Adipocyte (in vitro differentiated cells): ENCODE results near the gene IL1RAPL1.

Experiments used
- DNase-seq: peaks from one replicate; pipeline ENCODE4 v3.0.0-alpha.2; 2015; ENCODE audit warnings: low read depth
- H3K27me3 ChIP-seq: replicated peaks from 2 replicates; pipeline ENCODE4 v1.7.0; 2013; ENCODE audit warnings: mild to moderate bottlenecking, low read length, moderate library complexity; ENCODE audit not compliant: control insufficient read depth, insufficient read depth
- H3K36me3 ChIP-seq: 2 replicates; pipeline ENCODE4 v1.7.0; 2013; ENCODE audit warnings: low read length, mild to moderate bottlenecking, moderate library complexity; ENCODE audit not compliant: control insufficient read depth, insufficient read depth, severe bottlenecking
- H3K4me1 ChIP-seq: 2 replicates; pipeline ENCODE4 v1.7.0; 2013; ENCODE audit warnings: mild to moderate bottlenecking, low read length, moderate library complexity; ENCODE audit not compliant: control insufficient read depth, insufficient read depth
- H3K4me3 ChIP-seq: 2 replicates; pipeline ENCODE4 v1.7.0; 2013; ENCODE audit warnings: mild to moderate bottlenecking, low read length, moderate library complexity
- H3K9ac ChIP-seq: 2 replicates; pipeline ENCODE4 v1.7.0; 2013; ENCODE audit warnings: mild to moderate bottlenecking, low read length, moderate library complexity
- H3K9me3 ChIP-seq: 2 replicates; pipeline ENCODE4 v1.7.0; 2013; ENCODE audit warnings: mild to moderate bottlenecking, low read length, moderate library complexity; ENCODE audit not compliant: control insufficient read depth

The IL1RAPL1 gene

GRCh38 chrX:29842552-29842951 lies 1255.3 kb downstream of the IL1RAPL1 start:
- Histone ChIP-seq H3K4me1 (no peaks in the 10 kb centered on the region), H3K9ac (no peak overlapping the region), H3K36me3 (no peaks in the 10 kb centered on the region), H3K9me3 (peaks cover 6% of the 10 kb centered on the region), H3K27me3 (no peaks in the 10 kb centered on the region), H3K4me3 (no peak overlapping the region)
- no peak for DNase-seq

- no peaks in the 10 kb centered on the region for H3K9me3 ChIP-seq
- H3K9ac ChIP-seq, result no peak overlapping the region
- H3K4me1 ChIP-seq, result peaks cover 15% of the 10 kb centered on the region
- peaks cover 10% of the 10 kb centered on the region for H3K27me3 ChIP-seq
- no peak overlapping the region for H3K4me3 ChIP-seq
- no peaks in the 10 kb centered on the region for H3K36me3 ChIP-seq
- no peak for DNase-seq
These were observed 1264.8 kb downstream of the IL1RAPL1 start for GRCh38 chrX:29851857-29852605.

GRCh38 chrX:29852767-29853166 lies 1265.5 kb downstream of the IL1RAPL1 start:
- H3K4me1 ChIP-seq, result peaks cover 15% of the 10 kb centered on the region
- DNase-seq, result peak; percentile 42
- H3K36me3 ChIP-seq, result no peaks in the 10 kb centered on the region
- H3K9ac ChIP-seq, result no peak overlapping the region
- peaks cover 10% of the 10 kb centered on the region for H3K27me3 ChIP-seq
- no peak overlapping the region for H3K4me3 ChIP-seq
- peaks cover 5% of the 10 kb centered on the region for H3K9me3 ChIP-seq

- no peaks in the 10 kb centered on the region for H3K4me1 ChIP-seq
- peaks cover 5% of the 10 kb centered on the region for H3K9me3 ChIP-seq
- H3K9ac ChIP-seq, result no peak overlapping the region
- no peak overlapping the region for H3K4me3 ChIP-seq
- no peaks in the 10 kb centered on the region for H3K36me3 ChIP-seq
- peaks cover 10% of the 10 kb centered on the region for H3K27me3 ChIP-seq
- DNase-seq, result peak; percentile 58
These were observed 1271.5 kb downstream of the IL1RAPL1 start for GRCh38 chrX:29858714-29859113.

GRCh38 chrX:29862126-29862677 lies 1275.0 kb downstream of the IL1RAPL1 start:
- H3K9me3 ChIP-seq, result peaks cover 4% of the 10 kb centered on the region
- H3K4me3 ChIP-seq, result no peak overlapping the region
- no peaks in the 10 kb centered on the region for H3K36me3 ChIP-seq
- H3K4me1 ChIP-seq, result no peaks in the 10 kb centered on the region
- no peaks in the 10 kb centered on the region for H3K27me3 ChIP-seq
- no peak for DNase-seq
- no peak overlapping the region for H3K9ac ChIP-seq

- Histone ChIP-seq H3K36me3 (no peaks in the 10 kb centered on the region), H3K27me3 (peaks cover 3% of the 10 kb centered on the region), H3K9ac (no peak overlapping the region), H3K9me3 (peaks cover 14% of the 10 kb centered on the region), H3K4me3 (no peak overlapping the region), H3K4me1 (no peaks in the 10 kb centered on the region)
- no peak for DNase-seq
These were observed 1280.7 kb downstream of the IL1RAPL1 start for GRCh38 chrX:29867971-29868370.

- Histone ChIP-seq H3K36me3 (no peaks in the 10 kb centered on the region), H3K4me3 (no peak overlapping the region), H3K9ac (no peak overlapping the region), H3K27me3 (peaks cover 3% of the 10 kb centered on the region), H3K9me3 (peaks cover 14% of the 10 kb centered on the region), H3K4me1 (no peaks in the 10 kb centered on the region)
- no peak for DNase-seq
These were observed 1282.6 kb downstream of the IL1RAPL1 start for GRCh38 chrX:29869837-29870236.

- DNase-seq, result no peak
- H3K9ac ChIP-seq, result no peak overlapping the region
- no peak overlapping the region for H3K4me3 ChIP-seq
- no peaks in the 10 kb centered on the region for H3K4me1 ChIP-seq
- peaks cover 3% of the 10 kb centered on the region for H3K27me3 ChIP-seq
- peaks cover 14% of the 10 kb centered on the region for H3K9me3 ChIP-seq
- H3K36me3 ChIP-seq, result no peaks in the 10 kb centered on the region
These were observed 1283.4 kb downstream of the IL1RAPL1 start for GRCh38 chrX:29870608-29871007.

- Histone ChIP-seq H3K9ac (no peak overlapping the region), H3K4me3 (no peak overlapping the region)
These were observed 1285.6 kb downstream of the IL1RAPL1 start for GRCh38 chrX:29872831-29873230.

GRCh38 chrX:29876733-29877132 lies 1289.5 kb downstream of the IL1RAPL1 start:
- Histone ChIP-seq H3K27me3 (peaks cover 4% of the 10 kb centered on the region), H3K9me3 (no peaks in the 10 kb centered on the region), H3K9ac (no peak overlapping the region), H3K36me3 (no peaks in the 10 kb centered on the region), H3K4me1 (no peaks in the 10 kb centered on the region), H3K4me3 (no peak overlapping the region)
- DNase-seq, result no peak

More at GRCh38 chrX:29872831-29873230, 1285.6 kb downstream of the IL1RAPL1 start:
- Histone ChIP-seq H3K4me1 (no peaks in the 10 kb centered on the region), H3K36me3 (no peaks in the 10 kb centered on the region), H3K9me3 (peaks cover 14% of the 10 kb centered on the region), H3K27me3 (peaks cover 3% of the 10 kb centered on the region)
- no peak for DNase-seq

- Histone ChIP-seq H3K4me3 (no peak overlapping the region), H3K9me3 (no peaks in the 10 kb centered on the region), H3K36me3 (no peaks in the 10 kb centered on the region), H3K27me3 (peaks cover 8% of the 10 kb centered on the region), H3K4me1 (no peaks in the 10 kb centered on the region), H3K9ac (no peak overlapping the region)
- no peak for DNase-seq
These were observed 1293.7 kb downstream of the IL1RAPL1 start for GRCh38 chrX:29880977-29881376.
